Esophagus squamous epithelium (tissue), 5 donors: ENCODE measurements around the gene KLHL2. TPM values are rescaled to one million over a fixed set of nuclear protein-coding genes. Genes with fewer than 3 reads are reported as not detected.
"Not testable (repeated sequence)": the region's sequence is repeated elsewhere in the genome, so short reads cannot be mapped to it uniquely, and the experiment has no call there.

Experiments
- DNase-seq: peaks from one replicate; lab custom pipeline; 2025; lab: John Stamatoyannopoulos, UW
- H3K27ac ChIP-seq, 4 donors: fragments of 200-600 bp; sonication (generic); one replicate each; pipeline ENCODE4 v1.5.1; 2016 to 2019; ENCODE audit warnings: mild to moderate bottlenecking in 1 of 4
- H3K27me3 ChIP-seq, 4 donors: fragments of 200-600 bp; sonication (generic); 1 replicate in 3 of 4; 2 replicates in 1 of 4; pipeline versions ENCODE4 v1.5.1 to v1.6.0; 2017 to 2021; ENCODE audit warnings: antibody characterized with exemption in 1 of 4
- H3K36me3 ChIP-seq, 3 donors: fragments of 200-600 bp; sonication (generic); one replicate each; pipeline ENCODE4 v1.5.1; 2016 to 2019
- H3K4me1 ChIP-seq, 3 donors: fragments of 200-600 bp; sonication (generic); one replicate each; pipeline ENCODE4 v1.5.1; 2017 to 2019
- H3K4me3 ChIP-seq, 4 donors: fragments of 200-600 bp; sonication (generic); 1 replicate in 3 of 4; 2 replicates in 1 of 4; pipeline ENCODE4 v1.5.1; 2016 to 2019; ENCODE audit warnings: mild to moderate bottlenecking in 2 of 4, moderate library complexity in 1 of 4
- H3K9me3 ChIP-seq, 3 donors: fragments of 200-600 bp; sonication (generic); one replicate each; pipeline ENCODE4 v1.5.1; 2016 to 2019
- CTCF ChIP-seq, 6 experiments: fragments of 450-650 bp in 4 of 6; fragments of 200-600 bp in 2 of 6; sonication (generic) in 2 of 6; IDR thresholded peaks; one replicate each; pipeline ENCODE4 v1.5.1; 2016 to 2019; ENCODE audit warnings: antibody characterized with exemption in 6 of 6, mild to moderate bottlenecking in 4 of 6, moderate library complexity in 4 of 6
- POLR2A ChIP-seq, 4 donors: fragments of 450-650 bp; IDR thresholded peaks; one replicate each; pipeline ENCODE4 v1.6.1; 2017; ENCODE audit warnings: antibody characterized with exemption in 4 of 4, mild to moderate bottlenecking in 4 of 4, moderate library complexity in 3 of 4
- WGBS, 2 donors: methylation state at CpG; one replicate each; pipeline ENCODE4 v1.1.5; 2018; 5-methylcytosine and 5-hydroxymethylcytosine counted together
- intact Hi-C: fragments of 100-400 bp; cut with DNase I; formaldehyde crosslinking; loops from one replicate; pipeline ENCODE4 v1.15.0; 2022
- total RNA-seq, 4 donors: library from RNA; depleted of rRNA; stranded (reverse); fragments of >200 nt; gene quantifications; one replicate each; pipeline ENCODE4 v1.1.0, GENCODE V29; 2016
- donor health status: DM: yes; HTN: yes; CAD: no.

The KLHL2 gene
- 10 to 100 TPM; 25.6 to 44.3 (median 30.8) TPM for total RNA-seq

GRCh38 chr4:165207431-165208220, at the start of gene KLHL2:
Gene KLHL2 (plus strand): TSS chr4:165207561. CDS start chr4:165207877, 316 bp downstream.
- intact Hi-C loops, result loop anchor here (5.0 kb wide), 1 partner anchor 120 kb away; the partner anchor contains the start of gene MSMO1
- Histone ChIP-seq H3K27me3 (no peaks in the 10 kb centered on the region), H3K27ac (peak within 1 kb of the TSS; percentile 81 to 95 (median 93)), H3K4me3 (peak within 1 kb of the TSS; percentile 81 to 96 (median 96)), H3K4me1 (peaks cover 9 to 60% (median 23%) of the 10 kb centered on the region in 3 donors), H3K36me3 (no peaks in the 10 kb centered on the region), H3K9me3 (no peaks in the 10 kb centered on the region)
- 0 to 1% methylated on average over 3 to 16 of the region's 113 CpGs for WGBS, 2 donors
- DNase-seq, result peak; percentile 29
- TF ChIP-seq POLR2A (IDR thresholded peaks at IDR 0.05) (peak in 2 of 4 donors; percentile 50 to 52), CTCF (IDR thresholded peaks at IDR 0.05) (no peak)

- no peaks in the 10 kb centered on the region for H3K4me1 ChIP-seq
- intact Hi-C loops, result no loop called here
- no peak overlapping the region for H3K4me3 ChIP-seq
- no peaks in the 10 kb centered on the region for H3K27me3 ChIP-seq
- TF ChIP-seq POLR2A (IDR thresholded peaks at IDR 0.05) (no peak), CTCF (IDR thresholded peaks at IDR 0.05) (no peak)
- H3K9me3 ChIP-seq, result no peaks in the 10 kb centered on the region
- no peak for DNase-seq
- H3K27ac ChIP-seq, result no peak overlapping the region
- no peaks in the 10 kb centered on the region for H3K36me3 ChIP-seq
These were observed 48.6 kb upstream of the KLHL2 start for GRCh38 chr4:165158762-165159161.

- H3K36me3 ChIP-seq, result no peaks in the 10 kb centered on the region
- 64 to 65% methylated on average over 2 of the region's 2 CpGs for WGBS, 2 donors
- H3K4me1 ChIP-seq, result no peaks in the 10 kb centered on the region
- H3K9me3 ChIP-seq, result no peaks in the 10 kb centered on the region
- H3K4me3 ChIP-seq, result no peak overlapping the region
- H3K27ac ChIP-seq, result no peak overlapping the region
- no peak for DNase-seq
- intact Hi-C loops, result no loop called here
- TF ChIP-seq CTCF (IDR thresholded peaks at IDR 0.05) (no peak), POLR2A (IDR thresholded peaks at IDR 0.05) (no peak)
- no peaks in the 10 kb centered on the region for H3K27me3 ChIP-seq
These were observed 43.1 kb upstream of the KLHL2 start for GRCh38 chr4:165164257-165164656.

GRCh38 chr4:165166872-165167271, 40.5 kb upstream of the KLHL2 start:
- not testable (repeated sequence) for H3K27ac ChIP-seq, DNase-seq
- 80 to 94% methylated on average over 1 of the region's 1 CpG for WGBS, 2 donors

GRCh38 chr4:165167650-165168049, 39.7 kb upstream of the KLHL2 start:
- TF ChIP-seq POLR2A (IDR thresholded peaks at IDR 0.05) (no peak), CTCF (IDR thresholded peaks at IDR 0.05) (no peak)
- Histone ChIP-seq H3K4me3 (no peak overlapping the region), H3K4me1 (no peaks in the 10 kb centered on the region), H3K27me3 (no peaks in the 10 kb centered on the region), H3K36me3 (no peaks in the 10 kb centered on the region), H3K27ac (no peak overlapping the region), H3K9me3 (no peaks in the 10 kb centered on the region)
- intact Hi-C loops, result no loop called here
- 78 to 84% methylated on average over 6 of the region's 6 CpGs for WGBS, 2 donors
- no peak for DNase-seq

More at GRCh38 chr4:165166872-165167271, 40.5 kb upstream of the KLHL2 start:
- H3K4me3 ChIP-seq, intact Hi-C loops, H3K27me3 ChIP-seq, H3K36me3 ChIP-seq, H3K4me1 ChIP-seq, H3K9me3 ChIP-seq: not testable (repeated sequence)
